Fibroblast of lung (primary cell): ENCODE data around the gene GSTT2.

ENCODE experiments used
- CTCF ChIP-seq, 2 donors: IDR thresholded peaks in 1 of 2; conservative IDR thresholded peaks in 1 of 2; 1 replicate in 1 of 2; 2 replicates in 1 of 2; pipeline ENCODE4 v1.5.1; 2011 to 2012; ENCODE audit warnings: low read length in 2 of 2, control low read depth in 1 of 2, inconsistent platforms in 1 of 2, low read depth in 1 of 2, mild to moderate bottlenecking in 1 of 2
- EZH2 ChIP-seq: IDR thresholded peaks from 2 replicates; pipeline ENCODE4 v1.5.1; 2012; ENCODE audit warnings: low read length, control low read depth, mild to moderate bottlenecking; ENCODE audit errors: missing control alignments

DNA sequence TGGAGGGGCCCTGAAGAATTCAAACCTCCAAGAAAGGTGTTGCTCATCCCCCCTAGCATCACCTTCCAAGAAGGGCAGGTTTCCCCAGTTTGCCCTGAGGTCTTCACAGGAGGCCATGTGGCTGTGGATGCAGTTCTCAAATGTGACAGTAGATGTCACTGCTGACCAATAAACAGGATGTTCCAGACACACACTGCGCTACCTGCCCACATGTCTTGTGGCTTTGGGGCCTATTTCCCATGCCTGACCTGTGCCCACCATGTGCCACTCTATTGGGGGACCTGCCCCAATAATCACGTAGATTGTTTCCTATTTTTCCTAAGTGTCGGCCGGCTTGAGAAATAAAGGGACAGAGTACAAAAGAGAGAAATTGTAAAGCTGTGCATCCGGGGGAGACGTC lies 4.5 kb downstream of the GSTT2 start:
- TF ChIP-seq EZH2, result no peak
- peak; percentile 44 to 58 for TF ChIP-seq CTCF (conservative IDR thresholded peaks at IDR 0.05 in 1 of 2, IDR thresholded peaks at IDR 0.05 in 1 of 2; ENCODE audit: low read depth in 1 of 2, low read length in 2 of 2)
